GM10266 (cell line): ENCODE data around the gene NEU3.

ENCODE experiments used
- DNase-seq: peaks from one replicate; pipeline ENCODE4 v3.0.0; 2012; ENCODE audit errors: extremely low spot score
- TF ChIP-seq, protein P1 (sequence below): IDR thresholded peaks from 2 replicates; pipeline ENCODE4 v1.5.1; 2012; ENCODE audit warnings: mild to moderate bottlenecking, low read depth; ENCODE audit not compliant: control insufficient read depth, insufficient read depth; ENCODE audit errors: missing control alignments

NEU3 gene

DNA sequence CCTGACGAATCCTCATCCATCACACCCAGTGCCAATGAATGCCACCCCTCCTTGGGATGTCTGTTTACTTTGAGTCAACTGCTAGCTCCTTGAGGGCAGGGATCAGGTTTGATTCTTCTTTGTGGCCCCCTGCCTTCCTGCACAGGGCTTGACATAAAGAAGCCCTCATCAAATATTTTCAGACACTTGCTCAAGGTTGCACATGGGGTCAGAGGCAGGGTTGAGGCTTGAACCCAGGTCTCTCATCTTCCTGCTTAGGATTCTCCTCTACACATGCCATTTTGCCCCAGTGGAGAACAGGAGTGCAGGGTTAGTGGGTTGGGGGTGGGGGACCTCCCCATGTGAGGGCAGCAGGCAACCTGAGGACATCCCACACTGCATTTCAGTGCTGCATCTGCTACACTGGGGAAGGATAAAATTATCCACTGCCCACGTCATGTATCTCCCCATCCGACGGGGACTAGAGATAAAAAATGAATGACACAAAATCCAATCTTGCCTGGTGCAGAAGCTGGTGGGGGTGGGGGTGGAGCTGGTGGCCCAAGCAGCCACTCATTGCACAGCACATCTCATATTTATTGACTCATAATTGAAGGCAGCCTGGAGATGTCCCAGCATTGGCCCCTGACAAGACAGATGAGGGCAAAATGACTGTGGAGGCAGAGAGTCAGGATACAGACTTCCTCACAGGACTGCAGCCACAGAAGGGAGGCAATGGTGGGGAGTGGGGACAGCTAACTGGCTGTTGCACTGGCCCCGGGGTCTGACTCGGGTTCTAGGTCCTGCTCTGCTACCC, 41.3 kb downstream of the NEU3 start:
- no peak for DNase-seq
- TF ChIP-seq, protein P1, sequence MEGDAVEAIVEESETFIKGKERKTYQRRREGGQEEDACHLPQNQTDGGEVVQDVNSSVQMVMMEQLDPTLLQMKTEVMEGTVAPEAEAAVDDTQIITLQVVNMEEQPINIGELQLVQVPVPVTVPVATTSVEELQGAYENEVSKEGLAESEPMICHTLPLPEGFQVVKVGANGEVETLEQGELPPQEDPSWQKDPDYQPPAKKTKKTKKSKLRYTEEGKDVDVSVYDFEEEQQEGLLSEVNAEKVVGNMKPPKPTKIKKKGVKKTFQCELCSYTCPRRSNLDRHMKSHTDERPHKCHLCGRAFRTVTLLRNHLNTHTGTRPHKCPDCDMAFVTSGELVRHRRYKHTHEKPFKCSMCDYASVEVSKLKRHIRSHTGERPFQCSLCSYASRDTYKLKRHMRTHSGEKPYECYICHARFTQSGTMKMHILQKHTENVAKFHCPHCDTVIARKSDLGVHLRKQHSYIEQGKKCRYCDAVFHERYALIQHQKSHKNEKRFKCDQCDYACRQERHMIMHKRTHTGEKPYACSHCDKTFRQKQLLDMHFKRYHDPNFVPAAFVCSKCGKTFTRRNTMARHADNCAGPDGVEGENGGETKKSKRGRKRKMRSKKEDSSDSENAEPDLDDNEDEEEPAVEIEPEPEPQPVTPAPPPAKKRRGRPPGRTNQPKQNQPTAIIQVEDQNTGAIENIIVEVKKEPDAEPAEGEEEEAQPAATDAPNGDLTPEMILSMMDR: no peak

DNA sequence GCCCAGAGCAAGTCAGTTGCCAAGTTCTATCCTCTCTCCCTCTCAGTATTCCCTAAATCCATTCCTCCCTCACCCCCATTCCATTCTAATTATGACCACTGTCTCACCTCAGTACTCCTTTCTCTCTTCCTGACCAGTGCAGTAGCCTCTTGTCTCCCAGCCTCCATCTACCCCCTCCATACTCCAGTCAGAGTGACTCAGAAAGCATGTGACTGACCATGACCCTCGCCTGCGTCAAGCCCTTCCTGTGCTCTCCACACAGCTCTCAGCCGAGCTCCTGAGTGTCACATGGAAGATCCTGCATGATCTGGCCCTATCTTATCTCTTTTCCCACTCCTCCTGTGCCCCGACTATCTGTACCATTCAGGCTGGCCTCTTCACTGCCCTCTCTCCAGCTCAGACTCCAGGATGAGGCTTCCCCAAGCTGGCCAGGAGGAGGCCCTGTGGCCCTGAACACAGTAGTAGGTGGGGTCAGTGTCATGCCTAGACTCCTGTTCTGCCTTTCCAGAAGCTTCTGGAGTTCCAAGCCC, 42.6 kb downstream of the NEU3 start:
- TF ChIP-seq, protein P1: no peak
- no peak for DNase-seq

DNA sequence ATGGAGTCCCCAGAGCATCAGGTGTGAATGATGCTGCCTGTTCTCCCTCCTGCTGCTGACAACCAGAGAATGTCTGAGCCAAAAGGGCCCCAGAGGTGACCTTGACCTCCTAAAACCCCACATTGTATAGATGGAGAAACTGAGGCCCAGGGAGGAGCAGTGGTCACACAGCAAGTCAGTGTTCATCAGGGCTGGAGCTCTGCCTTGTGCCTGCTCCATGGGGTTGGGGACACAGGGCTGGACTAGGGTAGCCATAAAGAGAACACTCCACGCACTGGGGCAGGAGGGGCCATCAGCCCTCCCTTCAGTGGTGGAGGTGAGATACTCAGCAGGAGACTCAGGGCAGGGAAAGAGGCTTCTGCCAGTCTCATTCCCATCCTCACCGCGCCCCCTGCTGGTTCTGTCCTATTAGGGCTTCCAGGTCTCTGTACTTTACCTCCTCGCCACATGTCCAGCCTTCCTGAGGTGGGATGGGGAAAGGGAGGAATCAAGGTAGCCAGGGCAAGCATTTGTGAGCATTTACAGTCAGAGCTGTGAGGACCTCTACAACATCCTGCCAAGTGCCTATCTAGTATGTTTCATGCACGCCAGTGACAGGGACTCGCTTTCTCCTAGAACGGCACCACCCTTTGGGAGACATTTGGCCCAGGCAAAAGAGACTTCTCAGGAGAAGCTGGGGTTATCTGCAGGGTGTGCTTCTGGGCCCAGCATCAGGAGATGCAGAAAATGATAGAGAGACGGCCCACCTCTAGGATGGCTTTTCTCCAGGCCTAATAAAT, 43.2 kb downstream of the NEU3 start:
- peak; percentile 58 for DNase-seq
- TF ChIP-seq, protein P1: peak; percentile 76

DNA sequence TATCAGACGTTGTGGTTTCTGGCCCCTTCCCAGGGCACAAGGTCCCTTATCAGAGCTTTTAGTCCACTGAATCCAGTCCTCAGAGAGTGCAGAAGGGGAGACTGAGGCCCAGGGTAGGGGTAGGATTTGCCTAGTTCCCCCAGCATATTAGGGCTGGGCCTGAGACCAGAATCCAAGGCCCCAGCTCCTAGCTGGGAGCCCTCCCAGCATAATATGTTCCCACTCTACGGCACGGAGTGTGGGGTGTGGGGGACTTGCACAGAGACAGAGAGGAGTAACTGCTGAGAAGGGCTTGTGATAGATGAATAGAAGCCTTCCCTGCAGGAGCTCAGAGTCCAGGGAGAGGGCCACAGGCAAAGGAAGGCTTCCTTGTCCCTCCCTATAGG, 43.8 kb downstream of the NEU3 start:
- no peak for DNase-seq
- TF ChIP-seq, protein P1: no peak

DNA sequence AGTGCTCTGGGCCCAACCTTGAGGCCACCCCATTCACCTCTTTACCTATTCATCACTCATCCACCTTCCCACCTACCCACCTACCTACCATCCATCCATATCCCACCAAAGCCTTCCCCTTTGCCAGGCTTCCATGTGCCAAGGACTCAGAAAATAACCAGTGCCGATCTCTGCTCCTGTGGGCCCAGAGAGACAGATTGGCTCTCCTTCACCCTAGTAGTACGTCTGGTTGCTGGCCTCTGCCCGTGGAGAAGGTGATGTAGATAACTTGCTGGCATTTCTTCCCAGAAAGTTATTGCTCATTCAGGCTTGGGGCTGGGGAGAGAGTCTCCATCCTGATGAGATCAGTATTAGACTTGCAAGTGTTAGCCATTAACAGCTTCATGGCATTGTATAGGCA, 45.2 kb downstream of the NEU3 start:
- no peak for DNase-seq
- TF ChIP-seq, protein P1: no peak

DNA sequence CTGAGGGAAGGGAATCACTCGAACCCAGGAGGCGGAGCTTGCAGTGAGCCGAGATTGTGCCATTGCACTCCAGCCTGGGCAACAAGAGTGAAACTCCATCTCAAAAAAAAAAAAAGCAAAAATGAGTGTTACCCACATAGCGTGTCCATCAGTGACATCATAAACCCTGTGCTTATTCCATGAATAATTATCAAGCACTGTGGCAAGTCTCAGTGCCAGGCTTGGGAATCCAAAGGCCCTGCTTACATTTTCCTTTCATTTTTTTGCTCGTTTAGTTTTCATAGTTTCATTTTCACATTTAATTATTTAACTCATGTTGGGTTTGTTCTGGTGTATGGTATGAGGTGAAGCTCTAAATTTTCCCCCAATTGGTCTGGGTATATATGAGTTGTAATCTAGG, 46.5 kb downstream of the NEU3 start:
- TF ChIP-seq, protein P1: no peak
- no peak for DNase-seq

DNA sequence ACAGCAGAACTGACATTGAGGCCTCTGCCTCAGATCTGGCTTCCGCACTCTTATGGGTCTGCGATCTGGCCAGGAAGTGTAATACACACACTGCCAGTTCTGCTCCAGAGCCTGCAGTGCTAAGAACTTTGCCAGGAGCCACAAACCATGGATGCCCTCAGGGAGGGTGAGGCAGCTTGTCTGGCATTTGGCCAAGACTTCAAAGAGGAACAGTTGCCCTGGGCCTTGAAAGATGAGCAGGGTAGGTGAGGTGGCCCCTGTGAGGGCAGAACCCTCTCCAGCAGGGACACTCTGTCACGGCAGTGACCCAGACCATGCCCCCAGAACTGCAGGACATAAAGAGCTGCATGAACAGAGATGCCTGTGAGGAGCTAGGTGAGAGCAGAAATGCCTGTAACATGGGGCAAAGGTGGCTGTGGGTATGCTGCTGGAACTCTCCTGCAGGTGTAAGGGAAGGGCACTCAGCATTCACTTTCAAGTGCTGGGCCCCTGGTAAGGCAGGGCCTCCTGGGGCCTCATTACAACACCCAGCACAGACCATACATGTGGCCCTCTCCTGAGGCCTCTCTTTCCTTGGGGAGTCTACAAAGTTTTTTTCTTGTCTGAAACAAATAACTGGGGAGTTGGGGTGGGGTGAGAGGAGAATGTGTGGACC, 47.3 kb downstream of the NEU3 start:
- no peak for DNase-seq
- TF ChIP-seq, protein P1: no peak
